GM23338 (cell line): ENCODE measurements around the gene NUDT21. TPM values are rescaled to one million over a fixed set of nuclear protein-coding genes. Genes with fewer than 3 reads are reported as not detected.

Source experiments
- ATAC-seq: fragments of 200-7000 bp; cut with Tn5 transposase; 3 replicates; pipeline ENCODE4 v1.9.1; 2020
- DNase-seq: peaks from one replicate; pipeline ENCODE4 v3.0.0-alpha.2; 2015; ENCODE audit warnings: low spot score
- H2AFZ ChIP-seq: fragments of 200-600 bp; sonication (generic); 2 replicates; pipeline ENCODE4 v1.8.0; 2016; ENCODE audit warnings: antibody characterized with exemption, mild to moderate bottlenecking, moderate library complexity
- H3F3A ChIP-seq: fragments of 200-600 bp; sonication (generic); replicated peaks from 2 replicates; pipeline ENCODE4 v1.8.0; 2017; ENCODE audit warnings: antibody characterized with exemption, mixed run types, low read depth
- H3K27ac ChIP-seq: fragments of 200-600 bp; sonication (generic); 2 replicates; pipeline ENCODE4 v1.6.1; 2016; ENCODE audit warnings: low read depth
- H3K27me3 ChIP-seq: fragments of 200-600 bp; sonication (generic); 2 replicates; pipeline ENCODE4 v1.8.0; 2016; ENCODE audit warnings: mild to moderate bottlenecking, mixed run types, moderate library complexity; ENCODE audit not compliant: insufficient read depth
- H3K36me3 ChIP-seq: fragments of 200-600 bp; sonication (generic); 2 replicates; pipeline ENCODE4 v1.8.0; 2016; ENCODE audit warnings: mild to moderate bottlenecking; ENCODE audit not compliant: insufficient read depth
- H3K4me1 ChIP-seq: fragments of 200-600 bp; sonication (generic); 2 replicates; pipeline ENCODE4 v1.8.0; 2016; ENCODE audit warnings: mild to moderate bottlenecking, moderate library complexity; ENCODE audit not compliant: insufficient read depth
- H3K4me2 ChIP-seq: fragments of 200-600 bp; sonication (generic); 2 replicates; pipeline ENCODE4 v1.7.1; 2017; ENCODE audit warnings: mixed run types
- H3K4me3 ChIP-seq: fragments of 200-600 bp; sonication (generic); 2 replicates; pipeline ENCODE4 v1.6.1; 2016; ENCODE audit warnings: mixed run types
- H3K79me2 ChIP-seq: fragments of 200-600 bp; sonication (generic); replicated peaks from 2 replicates; pipeline ENCODE4 v1.8.0; 2017; ENCODE audit warnings: mild to moderate bottlenecking; ENCODE audit not compliant: insufficient read depth
- H3K9me2 ChIP-seq: fragments of 200-600 bp; sonication (generic); 2 replicates; pipeline ENCODE4 v1.8.0; 2017; ENCODE audit not compliant: insufficient read depth
- H4K20me1 ChIP-seq: fragments of 200-600 bp; sonication (generic); replicated peaks from 2 replicates; pipeline ENCODE4 v1.8.0; 2017; ENCODE audit warnings: mild to moderate bottlenecking; ENCODE audit not compliant: insufficient read depth
- H3K27ac Mint-ChIP-seq: 2 replicates; pipeline ENCODE4 v1.8.0; 2020; ENCODE audit warnings: inconsistent platforms, mild to moderate bottlenecking, moderate library complexity, mixed read lengths
- H3K27me3 Mint-ChIP-seq: 3 replicates; pipeline ENCODE4 v1.8.0; 2022; ENCODE audit warnings: low read depth, mild to moderate bottlenecking, moderate library complexity, mixed read lengths, inconsistent platforms; ENCODE audit not compliant: insufficient read depth, poor library complexity
- H3K36me3 Mint-ChIP-seq: 3 replicates; pipeline ENCODE4 v1.8.0; 2021; ENCODE audit warnings: low read depth, mild to moderate bottlenecking, inconsistent platforms, moderate library complexity, mixed read lengths
- H3K4me1 Mint-ChIP-seq: 3 replicates; pipeline ENCODE4 v1.8.0; 2020; ENCODE audit warnings: mild to moderate bottlenecking, inconsistent platforms, mixed read lengths
- H3K4me3 Mint-ChIP-seq: 3 replicates; pipeline ENCODE4 v1.8.0; 2021; ENCODE audit warnings: moderate library complexity, mild to moderate bottlenecking, inconsistent platforms, mixed read lengths
- H3K9me3 Mint-ChIP-seq: 3 replicates; pipeline ENCODE4 v1.8.0; 2020; ENCODE audit warnings: moderate library complexity, mild to moderate bottlenecking, inconsistent platforms, mixed read lengths
- CREB1 ChIP-seq: fragments of 250-450 bp; sonication (Bioruptor Pico); IDR thresholded peaks from 2 replicates; pipeline ENCODE4 v1.5.0; 2020; ENCODE audit warnings: low read depth, mild to moderate bottlenecking, moderate library complexity
- ETS1 ChIP-seq: IDR thresholded peaks from 2 replicates; pipeline ENCODE4 v1.6.1; 2016; ENCODE audit warnings: antibody characterized with exemption
- EZH2 ChIP-seq: fragments of 200-600 bp; sonication (generic); IDR thresholded peaks from one replicate; pipeline ENCODE4 v1.8.0; 2017; ENCODE audit warnings: antibody characterized with exemption, mild to moderate bottlenecking, low read depth; ENCODE audit not compliant: unreplicated experiment
- EZH2phosphoT487 ChIP-seq: fragments of 200-600 bp; sonication (generic); IDR thresholded peaks from one replicate; pipeline ENCODE4 v1.8.1; 2018; ENCODE audit warnings: antibody characterized with exemption; ENCODE audit not compliant: unreplicated experiment
- JUNB ChIP-seq: IDR thresholded peaks from one replicate; pipeline ENCODE4 v1.6.1; 2016; ENCODE audit warnings: antibody characterized with exemption; ENCODE audit not compliant: unreplicated experiment
- NANOG ChIP-seq: IDR thresholded peaks from 2 replicates; pipeline ENCODE4 v1.6.1; 2016; ENCODE audit warnings: antibody characterized with exemption, borderline replicate concordance
- POLR2AphosphoS5 ChIP-seq: IDR thresholded peaks from 2 replicates; pipeline ENCODE4 v1.6.1; 2016; ENCODE audit warnings: antibody characterized with exemption, low read depth
- REST ChIP-seq: IDR thresholded peaks from one replicate; pipeline ENCODE4 v1.6.1; 2018; ENCODE audit warnings: antibody characterized with exemption; ENCODE audit not compliant: unreplicated experiment
- ZNF114 ChIP-seq: fragments of 250-450 bp; sonication (Bioruptor Pico); IDR thresholded peaks from 2 replicates; pipeline ENCODE4 v1.5.0; 2020; ENCODE audit warnings: mild to moderate bottlenecking, moderate library complexity
- ZNF331 ChIP-seq: fragments of 250-450 bp; sonication (Bioruptor Pico); IDR thresholded peaks from 2 replicates; pipeline ENCODE4 v1.5.0; 2020; ENCODE audit warnings: low read depth, mild to moderate bottlenecking, moderate library complexity
- ZNF462 ChIP-seq: fragments of 250-450 bp; sonication (Bioruptor Pico); IDR thresholded peaks from 2 replicates; pipeline ENCODE4 v1.5.0; 2020; ENCODE audit warnings: mild to moderate bottlenecking, moderate library complexity
- polyA plus RNA-seq: library from polyadenylated mRNA; unstranded; fragments of >200 nt; fragmentation: Nextera tagmentation; extraction: Ambion mirVana; gene quantifications from 2 replicates; pipeline ENCODE4 v1.2.1, GENCODE V29; 2016
- total RNA-seq: library from RNA; depleted of rRNA; stranded (reverse); fragments of >200 nt; shearing (Covaris generic); gene quantifications from 2 replicates; pipeline ENCODE4 v1.2.3, GENCODE V29; 2014

Gene NUDT21
- total and polyA plus RNA-seq, 2 experiments from 2014 or later: 83.4 to 132 TPM

- Histone ChIP-seq H4K20me1 (no peaks in the 10 kb centered on the region; the same call in 1 of the 2 replicates), H3K27ac (no peak overlapping the region), H3K27me3 (no peaks in the 10 kb centered on the region), H3K4me3 (no peak overlapping the region), H2AFZ (no peak overlapping the region), H3K4me1 (no peaks in the 10 kb centered on the region), H3K36me3 (peaks cover 5% of the 10 kb centered on the region; the same call in 1 of the 2 replicates), H3K9me2 (peaks cover 8% of the 10 kb centered on the region; the same call in 1 of the 2 replicates), H3K4me2 (no peak overlapping the region), H3F3A (no peaks in the 10 kb centered on the region), H3K79me2 (no peaks in the 10 kb centered on the region)
- ATAC-seq: no peak
- Mint-ChIP-seq H3K4me3 (no peak overlapping the region), H3K27me3 (no peaks in the 10 kb centered on the region), H3K4me1 (no peaks in the 10 kb centered on the region), H3K9me3 (peaks cover 18% of the 10 kb centered on the region), H3K27ac (no peak overlapping the region), H3K36me3 (peaks cover 63% of the 10 kb centered on the region)
- DNase-seq: no peak
- TF ChIP-seq ZNF114 (CRISPR knock-in tag): no peak
- TF ChIP-seq JUNB: no peak
- no peak for TF ChIP-seq POLR2AphosphoS5
- TF ChIP-seq ETS1: no peak
- no peak for TF ChIP-seq EZH2
- no peak for TF ChIP-seq REST
- TF ChIP-seq CREB1: no peak
- no peak for TF ChIP-seq NANOG
- TF ChIP-seq EZH2phosphoT487: no peak
- no peak for TF ChIP-seq ZNF462 (CRISPR knock-in tag)
- no peak for TF ChIP-seq ZNF331 (CRISPR knock-in tag)
Observed at GRCh38 chr16:56388209-56388608, 62.9 kb downstream of the NUDT21 start.
